GM12878 (cell line): ENCODE measurements around the gene KRT75. TPM values are rescaled to one million over a fixed set of nuclear protein-coding genes. Genes with fewer than 3 reads are reported as not detected.

ENCODE experiments used
- ATAC-seq: fragments of 200-7000 bp; cut with Tn5 transposase; 3 replicates; pipeline ENCODE4 v1.9.1; 2020; ENCODE audit warnings: mild to moderate bottlenecking, moderate library complexity
- BruUV-seq: library from RNA; stranded (reverse); fragments of 400-500 nt; replicated peaks from 2 replicates; lab custom pipeline; 2021; lab: Mats Ljungman, UMichigan
- CTCF ChIA-PET: fragments of 300-600 bp; sonication (Branson Sonifier 250); formaldehyde crosslinking; extraction: SDS; loops from one replicate; lab custom pipeline; 2021; ENCODE audit warnings: inconsistent platforms; lab: Yijun Ruan, JAX
- POLR2A ChIA-PET: fragments of 350-600 bp; formaldehyde crosslinking; extraction: SDS; loops from one replicate; lab custom pipeline; 2021; ENCODE audit warnings: inconsistent platforms; lab: Charles Lee
- RAD21 ChIA-PET: fragments of 300-600 bp; sonication (Branson Sonifier 250); formaldehyde crosslinking; loops from one replicate; lab custom pipeline; 2023; ENCODE audit warnings: antibody characterized with exemption; ENCODE audit not compliant: unreplicated experiment; lab: Charles Lee
- SMC1A ChIA-PET: fragments of 300-600 bp; sonication (Branson Sonifier 250); formaldehyde crosslinking; loops from one replicate; lab custom pipeline; 2023; ENCODE audit not compliant: unreplicated experiment, uncharacterized antibody; lab: Charles Lee
- DNase-seq: peaks from one replicate; pipeline ENCODE4 v3.0.0-alpha.2; 2011; ENCODE audit warnings: low read depth, low spot score
- FAIRE-seq: peaks from 3 replicates; lab custom pipeline; 2011; peaks lifted over from hg19 to GRCh38; lab: Jason Lieb, UNC
- H2AFZ ChIP-seq: 2 replicates; pipeline ENCODE4 v1.6.0; 2011; ENCODE audit warnings: low read depth, low read length, control low read depth; ENCODE audit not compliant: control insufficient read depth
- H3K27ac ChIP-seq: 2 replicates; pipeline ENCODE4 v1.5.1; 2011; ENCODE audit warnings: control low read depth; ENCODE audit not compliant: control insufficient read depth, insufficient read depth
- H3K27me3 ChIP-seq, 2 experiments: replicated peaks in 1 of 2; 2 replicates each; pipeline versions ENCODE4 v1.6.0 to v1.6.1; 2011; ENCODE audit warnings: low read length in 1 of 2; ENCODE audit not compliant: control insufficient read depth in 2 of 2, insufficient read depth in 2 of 2
- H3K36me3 ChIP-seq, 2 experiments: 2 replicates each; pipeline ENCODE4 v1.5.1; 2011; ENCODE audit warnings: low read length in 1 of 2; ENCODE audit not compliant: control insufficient read depth in 2 of 2, insufficient read depth in 2 of 2
- H3K4me1 ChIP-seq: 2 replicates; pipeline ENCODE4 v1.6.1; 2011; ENCODE audit warnings: mild to moderate bottlenecking, low read length, moderate library complexity, mixed read lengths; ENCODE audit not compliant: control insufficient read depth, insufficient read depth
- H3K4me2 ChIP-seq: 2 replicates; pipeline ENCODE4 v1.6.0; 2011; ENCODE audit warnings: control low read depth; ENCODE audit not compliant: control insufficient read depth, insufficient read depth
- H3K4me3 ChIP-seq: fragments of 200-600 bp; sonication (generic); 2 replicates; pipeline ENCODE4 v1.5.1; 2016
- H3K79me2 ChIP-seq: 2 replicates; pipeline ENCODE4 v1.6.0; 2011; ENCODE audit warnings: low read length; ENCODE audit not compliant: control insufficient read depth, insufficient read depth
- H3K9ac ChIP-seq: 2 replicates; pipeline ENCODE4 v1.8.0; 2011; ENCODE audit warnings: low read length, control low read depth, mixed read lengths; ENCODE audit not compliant: control insufficient read depth, insufficient read depth
- H3K9me3 ChIP-seq: replicated peaks from 3 replicates; pipeline ENCODE4 v1.5.1; 2011; ENCODE audit warnings: mild to moderate bottlenecking, low read length; ENCODE audit not compliant: control insufficient read depth, insufficient read depth
- H4K20me1 ChIP-seq: 2 replicates; pipeline ENCODE4 v1.6.0; 2011; ENCODE audit not compliant: control insufficient read depth, insufficient read depth
- CBFB ChIP-seq: IDR thresholded peaks from 2 replicates; pipeline ENCODE4 v1.6.1; 2016; ENCODE audit warnings: antibody characterized with exemption, low read depth
- CBX3 ChIP-seq: fragments of 200-600 bp; sonication (generic); IDR thresholded peaks from 2 replicates; pipeline ENCODE4 v1.6.1; 2016; ENCODE audit warnings: low read depth, borderline replicate concordance
- EGR1 ChIP-seq, 2 experiments: IDR thresholded peaks; 1 replicate in 1 of 2; 2 replicates in 1 of 2; pipeline ENCODE4 v1.6.1; 2011 to 2012; ENCODE audit warnings: low read depth in 2 of 2, low read length in 2 of 2, borderline replicate concordance in 1 of 2, mild to moderate bottlenecking in 1 of 2, moderate library complexity in 1 of 2
- FOS ChIP-seq: IDR thresholded peaks from 3 replicates; pipeline ENCODE4 v1.6.1; 2011; ENCODE audit warnings: borderline replicate concordance; ENCODE audit not compliant: insufficient read length; ENCODE audit errors: extremely low read depth
- POLR2A ChIP-seq: IDR thresholded peaks from 2 replicates; pipeline ENCODE4 v1.6.1; 2011; ENCODE audit warnings: low read depth, mild to moderate bottlenecking, low read length
- POLR2AphosphoS2 ChIP-seq: IDR thresholded peaks from 2 replicates; pipeline ENCODE4 v1.6.1; 2011; ENCODE audit warnings: low read depth, mild to moderate bottlenecking, low read length, improper control_type of control experiment, moderate library complexity
- SIN3A ChIP-seq: IDR thresholded peaks from 2 replicates; pipeline ENCODE4 v1.6.1; 2012; ENCODE audit warnings: low read depth, low read length, improper control_type of control experiment
- SMAD1 ChIP-seq: fragments of 450-650 bp; IDR thresholded peaks from 2 replicates; pipeline ENCODE4 v1.6.1; 2018; ENCODE audit warnings: mild to moderate bottlenecking, low read depth; ENCODE audit not compliant: partially characterized antibody
- TCF7 ChIP-seq: IDR thresholded peaks from 2 replicates; pipeline ENCODE4 v1.6.1; 2014; ENCODE audit warnings: antibody characterized with exemption, borderline replicate concordance
- WRNIP1 ChIP-seq: IDR thresholded peaks from 2 replicates; pipeline ENCODE4 v1.6.1; 2011; ENCODE audit warnings: low read depth, low read length, improper control_type of control experiment, borderline replicate concordance
- whole genome bisulfite sequencing: methylation state at CpG from one replicate; pipeline ENCODE4 v1.1.6; 2016; ENCODE audit warnings: low lambda C conversion rate; ENCODE audit not compliant: insufficient replicate concordance, insufficient coverage; ENCODE audit errors: missing lambda C conversion rate; 5-methylcytosine and 5-hydroxymethylcytosine counted together
- in situ Hi-C: fragments of 300-500 bp; cut with MboI; formaldehyde crosslinking; loops from 9 replicates; pipeline ENCODE4 v1.14.3; 2018; ENCODE audit warnings: mixed read lengths
- intact Hi-C: fragments of 100-400 bp; cut with micrococcal nuclease; formaldehyde crosslinking; loops from one replicate; pipeline ENCODE4 v1.14.2; 2022; ENCODE audit not compliant: unreplicated experiment
- polyA plus RNA-seq, 11 experiments: library from polyadenylated mRNA; depleted of rRNA in 4 of 11; unstranded in 6 of 11; stranded (reverse) in 5 of 11; fragments of >200 nt; fragmentation: Nextera tagmentation in 4 of 11; fragmentation: Illumina TruSeq in 1 of 11; extraction: Ambion mirVana in 4 of 11; extraction: Trizol in 1 of 11; gene quantifications; 1 replicate in 1 of 11; 2 replicates in 10 of 11; pipeline versions ENCODE4 v1.2.1 to v1.2.3, GENCODE V29; 2011 to 2016; ENCODE audit warnings: inconsistent platforms in 2 of 11, missing spikeins in 2 of 11, low read depth in 1 of 11
- total RNA-seq, 4 experiments: library from RNA; depleted of rRNA in 3 of 4; stranded (reverse); fragments of >200 nt in 3 of 4; fragmentation: Illumina TruSeq in 1 of 4; extraction: Trizol in 1 of 4; gene quantifications; 2 replicates each; pipeline versions ENCODE4 v1.2.1 to v1.2.3, GENCODE V29; 2013 to 2021
- TF ChIP-seq, protein P1 (sequence below): fragments of 450-650 bp; IDR thresholded peaks from 2 replicates; pipeline ENCODE4 v1.6.1; 2017; ENCODE audit warnings: mild to moderate bottlenecking, moderate library complexity
- TF ChIP-seq, protein P2 (sequence below): fragments of 450-650 bp; conservative IDR thresholded peaks from 2 replicates; pipeline ENCODE4 v1.6.1; 2017; ENCODE audit warnings: mild to moderate bottlenecking, moderate library complexity

KRT75 gene
- total and polyA plus RNA-seq, 10 of the 15 experiments (the other 5 are each of a cell fraction or from before 2014, with no cell fraction given), result not detected

DNA sequence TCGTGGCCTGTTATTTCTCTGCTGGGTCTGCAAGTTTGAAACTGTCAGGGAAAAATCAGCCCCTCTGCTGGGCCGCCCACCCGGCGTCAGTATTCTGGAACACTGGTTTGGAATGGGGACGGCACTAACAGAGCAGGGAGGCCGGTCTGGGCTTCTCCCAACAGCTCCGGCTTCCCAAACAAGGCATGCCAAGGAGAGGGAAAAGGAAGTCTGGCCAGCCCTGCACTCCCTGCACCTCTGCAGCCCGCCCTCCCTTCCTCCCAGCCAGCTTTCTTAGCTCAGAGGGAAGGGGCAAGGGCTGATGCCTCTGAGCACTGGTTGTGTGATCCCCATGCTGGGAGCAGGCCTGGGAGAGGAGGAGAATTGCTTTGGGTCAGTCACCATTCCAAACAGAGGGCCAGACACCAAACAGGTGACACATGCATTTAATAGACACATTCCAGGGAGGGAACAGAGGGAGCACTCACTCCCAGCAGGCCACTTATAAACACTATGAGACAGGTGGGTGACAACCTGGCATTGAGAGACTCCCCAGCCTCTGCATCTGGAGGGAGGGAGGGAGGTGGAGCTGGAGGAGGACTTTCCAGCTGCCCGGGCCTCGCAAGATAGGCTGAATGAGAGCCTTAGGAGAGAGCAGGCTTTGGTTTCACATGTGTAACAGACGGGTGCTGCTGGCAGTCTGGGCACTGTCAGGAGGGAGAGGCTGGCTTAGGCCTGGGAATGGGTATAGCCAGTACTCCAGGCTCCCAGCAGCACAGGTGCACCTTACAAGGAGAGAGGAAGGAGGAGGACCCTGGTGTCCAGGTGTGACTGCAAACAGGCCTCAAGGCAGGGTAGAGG, 10.3 kb downstream of the KRT75 start (continued):
- TF ChIP-seq CBX3, result no peak
- no peak for TF ChIP-seq WRNIP1
- TF ChIP-seq EGR1 (IDR thresholded peaks at IDR 0.05; ENCODE audit: borderline replicate concordance in 1 of 2, low read depth in 2 of 2, low read length in 2 of 2), result no peak
- TF ChIP-seq POLR2AphosphoS2, result no peak
- no peak for TF ChIP-seq SMAD1

DNA sequence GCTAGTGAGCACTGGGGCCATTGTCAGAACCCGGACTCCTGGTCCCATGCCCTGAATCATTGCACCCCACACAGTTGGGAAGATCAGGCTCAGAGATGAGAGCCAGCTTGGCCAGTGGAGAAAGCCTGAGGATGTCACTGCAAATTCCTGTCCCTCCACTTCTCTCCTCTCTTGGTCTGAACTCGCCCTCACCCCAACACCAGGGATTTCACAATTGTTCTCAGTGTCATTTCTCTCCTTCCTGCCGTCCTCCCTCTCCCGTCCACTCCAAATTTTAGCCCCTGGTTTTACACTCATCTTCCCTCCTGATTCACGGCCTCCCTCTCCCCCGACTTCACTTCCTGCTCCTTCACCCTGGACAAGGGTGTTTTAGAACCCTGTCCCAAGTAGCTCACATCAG, 11.1 kb downstream of the KRT75 start:
- CTCF ChIA-PET, result no interaction called here
- BruUV-seq, result no TSS peak
- H3K4me1 ChIP-seq, result no peaks in the 10 kb centered on the region
- H3K4me2 ChIP-seq, result no peak overlapping the region
- H3K4me3 ChIP-seq, result no peak overlapping the region
- no peaks in the 10 kb centered on the region for H3K79me2 ChIP-seq
- H2AFZ ChIP-seq, result no peak overlapping the region
- no peak for DNase-seq
- SMC1A ChIA-PET, result no interaction called here
- no peak overlapping the region for H3K9ac ChIP-seq
- no peaks in the 10 kb centered on the region for H3K36me3 ChIP-seq
- RAD21 ChIA-PET, result no interaction called here
- no peak for ATAC-seq
- H3K9me3 ChIP-seq, result no peaks in the 10 kb centered on the region
- POLR2A ChIA-PET, result no interaction called here
- 0% methylated on average over 6 of the region's 6 CpGs for WGBS
- H3K27me3 ChIP-seq, result peaks cover 4% of the 10 kb centered on the region in 2 experiments; a peak in 3 of 4 replicates
- H3K27ac ChIP-seq, result no peak overlapping the region
- FAIRE-seq, result no peak
- TF ChIP-seq CBFB (no peak), TCF7 (no peak), FOS (no peak), POLR2A (no peak), SIN3A (no peak)
- TF ChIP-seq, protein P1, sequence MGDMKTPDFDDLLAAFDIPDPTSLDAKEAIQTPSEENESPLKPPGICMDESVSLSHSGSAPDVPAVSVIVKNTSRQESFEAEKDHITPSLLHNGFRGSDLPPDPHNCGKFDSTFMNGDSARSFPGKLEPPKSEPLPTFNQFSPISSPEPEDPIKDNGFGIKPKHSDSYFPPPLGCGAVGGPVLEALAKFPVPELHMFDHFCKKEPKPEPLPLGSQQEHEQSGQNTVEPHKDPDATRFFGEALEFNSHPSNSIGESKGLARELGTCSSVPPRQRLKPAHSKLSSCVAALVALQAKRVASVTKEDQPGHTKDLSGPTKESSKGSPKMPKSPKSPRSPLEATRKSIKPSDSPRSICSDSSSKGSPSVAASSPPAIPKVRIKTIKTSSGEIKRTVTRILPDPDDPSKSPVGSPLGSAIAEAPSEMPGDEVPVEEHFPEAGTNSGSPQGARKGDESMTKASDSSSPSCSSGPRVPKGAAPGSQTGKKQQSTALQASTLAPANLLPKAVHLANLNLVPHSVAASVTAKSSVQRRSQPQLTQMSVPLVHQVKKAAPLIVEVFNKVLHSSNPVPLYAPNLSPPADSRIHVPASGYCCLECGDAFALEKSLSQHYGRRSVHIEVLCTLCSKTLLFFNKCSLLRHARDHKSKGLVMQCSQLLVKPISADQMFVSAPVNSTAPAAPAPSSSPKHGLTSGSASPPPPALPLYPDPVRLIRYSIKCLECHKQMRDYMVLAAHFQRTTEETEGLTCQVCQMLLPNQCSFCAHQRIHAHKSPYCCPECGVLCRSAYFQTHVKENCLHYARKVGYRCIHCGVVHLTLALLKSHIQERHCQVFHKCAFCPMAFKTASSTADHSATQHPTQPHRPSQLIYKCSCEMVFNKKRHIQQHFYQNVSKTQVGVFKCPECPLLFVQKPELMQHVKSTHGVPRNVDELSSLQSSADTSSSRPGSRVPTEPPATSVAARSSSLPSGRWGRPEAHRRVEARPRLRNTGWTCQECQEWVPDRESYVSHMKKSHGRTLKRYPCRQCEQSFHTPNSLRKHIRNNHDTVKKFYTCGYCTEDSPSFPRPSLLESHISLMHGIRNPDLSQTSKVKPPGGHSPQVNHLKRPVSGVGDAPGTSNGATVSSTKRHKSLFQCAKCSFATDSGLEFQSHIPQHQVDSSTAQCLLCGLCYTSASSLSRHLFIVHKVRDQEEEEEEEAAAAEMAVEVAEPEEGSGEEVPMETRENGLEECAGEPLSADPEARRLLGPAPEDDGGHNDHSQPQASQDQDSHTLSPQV, result no peak
- TF ChIP-seq, protein P2, sequence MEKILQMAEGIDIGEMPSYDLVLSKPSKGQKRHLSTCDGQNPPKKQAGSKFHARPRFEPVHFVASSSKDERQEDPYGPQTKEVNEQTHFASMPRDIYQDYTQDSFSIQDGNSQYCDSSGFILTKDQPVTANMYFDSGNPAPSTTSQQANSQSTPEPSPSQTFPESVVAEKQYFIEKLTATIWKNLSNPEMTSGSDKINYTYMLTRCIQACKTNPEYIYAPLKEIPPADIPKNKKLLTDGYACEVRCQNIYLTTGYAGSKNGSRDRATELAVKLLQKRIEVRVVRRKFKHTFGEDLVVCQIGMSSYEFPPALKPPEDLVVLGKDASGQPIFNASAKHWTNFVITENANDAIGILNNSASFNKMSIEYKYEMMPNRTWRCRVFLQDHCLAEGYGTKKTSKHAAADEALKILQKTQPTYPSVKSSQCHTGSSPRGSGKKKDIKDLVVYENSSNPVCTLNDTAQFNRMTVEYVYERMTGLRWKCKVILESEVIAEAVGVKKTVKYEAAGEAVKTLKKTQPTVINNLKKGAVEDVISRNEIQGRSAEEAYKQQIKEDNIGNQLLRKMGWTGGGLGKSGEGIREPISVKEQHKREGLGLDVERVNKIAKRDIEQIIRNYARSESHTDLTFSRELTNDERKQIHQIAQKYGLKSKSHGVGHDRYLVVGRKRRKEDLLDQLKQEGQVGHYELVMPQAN, result no peak
- TF ChIP-seq, all 136 proteins: peak for 0
- H4K20me1 ChIP-seq, result no peaks in the 10 kb centered on the region
- in situ Hi-C loops, result no loop called here
- intact Hi-C loops, result no loop called here
